Tongue (tissue), 2 donors: ENCODE data around the gene MTMR3. TPM values are rescaled to one million over a fixed set of nuclear protein-coding genes. Genes with fewer than 3 reads are reported as not detected.

Experiments
- DNase-seq: peaks from one replicate; pipeline ENCODE4 v3.0.0-alpha.2; 2015
- total RNA-seq: library from RNA; depleted of rRNA; stranded (reverse); fragments of >200 nt; gene quantifications from one replicate; pipeline ENCODE4 v1.2.3, GENCODE V29; 2014

MTMR3 gene
- total RNA-seq, 1 donor from 2014 or later = 68.2 TPM

DNA sequence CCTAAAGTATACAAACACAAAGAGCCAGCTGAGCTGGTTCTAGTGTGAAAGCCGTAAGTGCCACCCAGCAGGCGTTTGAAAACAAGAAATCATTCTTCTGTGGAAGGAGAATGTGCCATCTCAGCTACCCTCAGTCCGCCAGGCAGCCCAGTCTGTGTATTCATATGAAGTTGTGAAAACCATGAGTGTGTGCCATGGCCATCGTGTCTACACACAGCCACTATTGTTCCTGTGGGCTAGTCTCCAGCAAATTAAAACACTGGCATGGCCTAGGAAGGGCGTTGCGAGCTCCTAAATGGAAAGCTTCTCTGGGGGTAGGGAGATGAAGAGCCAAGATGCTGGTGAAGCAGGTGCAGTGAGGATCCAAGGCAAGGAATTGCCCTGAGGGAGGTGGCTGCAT is 145.8 kb downstream of the MTMR3 start:
- no peak for DNase-seq

DNA sequence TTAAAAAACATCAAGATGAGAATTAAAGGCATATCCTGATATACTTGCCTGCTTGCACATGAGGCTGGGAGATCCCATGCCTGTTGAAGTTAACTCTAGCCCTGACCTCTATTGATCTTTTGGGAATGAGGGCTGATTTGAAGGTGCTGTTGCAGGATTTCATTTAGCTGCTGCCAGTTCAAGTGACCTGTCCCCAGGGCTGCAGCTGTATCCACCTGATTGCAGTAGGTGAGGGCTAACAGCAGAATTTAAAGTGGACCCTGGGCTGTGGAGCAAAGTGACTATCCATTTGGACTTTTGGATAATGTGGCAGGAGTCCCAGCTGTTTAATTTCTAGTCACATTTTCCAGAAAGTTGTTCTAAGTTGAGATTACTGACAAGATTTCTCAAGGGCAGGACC is 146.5 kb downstream of the MTMR3 start:
- no peak for DNase-seq

DNA sequence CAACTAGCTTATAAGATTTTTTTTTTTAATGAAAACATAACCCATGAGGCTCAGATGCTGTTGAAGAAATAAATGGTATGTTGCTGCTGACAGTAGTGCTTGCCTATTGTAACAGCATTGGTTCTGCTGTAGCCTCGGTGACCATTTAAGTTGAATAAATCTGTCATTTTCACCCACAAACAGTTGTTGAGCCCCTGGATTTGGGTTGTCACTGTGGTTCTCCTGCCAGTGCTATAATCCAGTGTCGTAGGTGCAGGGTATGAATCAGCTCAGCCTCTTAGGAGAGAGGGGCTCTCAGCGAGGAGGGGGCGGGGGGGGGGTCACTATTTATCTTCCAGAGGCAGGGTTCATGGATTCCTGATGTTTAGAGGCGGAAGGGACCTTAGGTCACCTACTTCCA is 147.4 kb downstream of the MTMR3 start:
- no peak for DNase-seq

DNA sequence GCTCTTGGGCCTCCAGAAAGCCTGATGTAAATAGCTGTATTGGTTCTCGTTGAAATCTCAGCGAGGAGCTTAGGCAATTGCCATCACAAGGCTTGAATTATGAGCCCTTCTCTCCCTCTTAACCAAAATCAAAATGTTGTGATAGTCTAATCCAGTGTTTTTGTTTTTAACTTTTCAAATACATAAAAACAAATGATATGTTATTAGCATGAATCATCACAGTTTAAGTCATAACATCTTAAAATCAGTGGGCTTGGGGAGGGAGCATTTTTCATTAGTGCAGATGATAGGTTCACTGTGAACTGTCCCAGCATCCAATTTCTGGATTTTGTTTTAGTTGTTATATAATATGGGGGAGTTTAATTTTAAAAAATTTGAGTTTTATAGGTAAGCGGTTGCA is 148.4 kb downstream of the MTMR3 start:
- DNase-seq = no peak

DNA sequence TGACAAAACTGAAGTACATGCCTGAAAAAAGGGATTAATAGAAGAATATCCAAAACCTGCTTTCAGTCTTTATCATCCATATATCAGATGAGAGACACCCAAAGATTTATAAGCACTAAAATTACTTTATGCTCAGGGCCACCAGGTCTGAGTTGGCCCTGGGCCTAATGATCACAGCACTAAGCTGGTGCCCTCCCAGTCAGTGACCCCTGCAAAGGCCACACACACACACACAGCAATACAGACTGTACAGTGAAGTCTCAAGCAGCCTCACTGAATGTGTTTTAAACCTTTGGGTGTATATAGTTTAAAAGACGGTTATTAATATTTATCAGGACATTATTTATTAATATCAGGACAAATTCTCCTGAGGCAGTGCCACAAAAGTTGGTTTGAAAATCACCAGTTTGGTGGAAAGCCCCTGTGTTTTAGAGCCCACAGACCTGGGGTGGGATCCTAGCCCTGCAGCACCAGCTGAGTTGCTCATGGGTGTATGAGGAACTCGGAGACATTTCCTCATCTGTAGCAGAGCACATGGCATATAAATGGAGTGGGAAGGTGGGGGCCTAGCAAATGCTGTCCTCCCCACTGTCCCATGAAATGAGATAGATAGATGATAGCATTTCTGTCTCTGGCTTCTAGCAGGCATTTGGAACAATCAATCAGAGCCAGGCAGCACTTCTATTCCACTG is 148.9 kb downstream of the MTMR3 start:
- no peak for DNase-seq

DNA sequence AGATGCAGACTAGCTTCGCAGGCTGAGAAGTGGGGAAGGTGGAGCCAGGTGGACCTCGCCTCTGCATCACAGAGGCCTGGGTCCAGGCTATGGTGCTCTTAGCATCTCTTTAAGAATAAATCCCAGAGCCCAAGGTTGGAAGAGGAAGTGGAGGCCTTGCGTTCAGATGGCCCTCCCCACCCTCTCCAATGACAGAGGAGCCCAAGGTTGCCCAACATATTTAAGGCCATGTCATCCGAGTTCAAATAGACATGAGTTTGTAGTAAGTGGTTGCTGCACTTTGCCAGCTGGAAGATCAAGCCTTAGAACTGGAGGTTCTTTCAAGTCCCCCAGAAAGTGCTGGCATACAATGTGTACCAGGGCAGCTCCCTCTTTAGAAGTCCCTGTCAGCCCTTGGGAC is 150.2 kb downstream of the MTMR3 start:
- DNase-seq = no peak

DNA sequence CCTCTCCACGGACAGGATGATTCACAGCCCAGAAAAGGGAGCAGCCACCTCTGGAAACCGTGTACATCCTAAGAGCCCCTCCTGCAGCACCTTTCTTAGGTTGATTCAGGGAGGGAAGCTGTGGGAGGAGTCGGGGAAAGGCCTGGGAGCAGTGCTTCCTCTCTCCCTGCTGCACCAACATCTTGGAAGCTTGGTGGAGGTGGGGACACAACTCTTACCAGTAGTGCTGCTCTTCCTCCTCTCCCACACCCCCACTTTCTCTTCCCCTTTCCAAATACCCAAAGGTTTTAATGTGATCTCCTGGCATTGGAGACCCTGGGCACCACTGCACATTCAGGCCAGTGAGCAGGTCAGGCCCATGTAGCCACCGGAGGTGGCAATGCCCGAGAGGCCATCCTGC is 150.9 kb downstream of the MTMR3 start:
- DNase-seq = no peak

DNA sequence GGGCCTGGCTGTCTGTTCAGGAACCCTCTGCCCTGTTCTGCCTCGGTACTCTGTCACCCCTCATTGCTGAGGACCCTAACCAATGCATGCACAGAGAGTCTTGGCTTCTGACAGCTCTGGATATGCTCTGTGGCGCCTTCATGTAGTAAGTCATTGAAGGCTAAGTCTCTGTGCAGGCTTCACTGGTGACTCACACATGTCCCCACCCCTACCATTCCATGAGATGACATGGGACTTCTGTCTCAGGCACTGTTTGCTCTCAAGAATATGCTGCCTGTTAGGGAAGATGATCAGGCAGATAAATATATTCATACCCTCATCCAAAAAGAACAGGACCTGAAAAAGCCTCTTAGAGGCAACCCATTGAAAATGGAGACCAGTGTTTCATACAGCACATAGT is 153.7 kb downstream of the MTMR3 start:
- no peak for DNase-seq

DNA sequence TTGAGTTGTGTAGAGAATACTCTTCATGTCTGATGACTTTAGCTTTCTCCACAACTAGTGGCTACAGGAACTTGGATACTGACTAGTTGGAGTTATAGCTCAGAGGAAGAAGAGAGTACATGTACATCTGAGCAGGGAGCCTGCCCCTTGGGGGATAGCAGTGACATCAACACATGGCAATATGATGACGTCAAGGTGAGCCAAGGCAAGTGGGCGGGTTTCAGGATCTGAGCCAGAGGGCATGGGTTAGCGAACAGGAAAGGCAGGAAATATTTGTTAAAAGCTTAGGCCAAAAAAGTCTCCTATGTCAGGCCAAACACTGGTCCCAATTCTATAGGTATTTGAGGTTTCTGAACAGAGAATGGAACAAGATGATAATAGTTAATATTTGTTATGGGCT is 155.2 kb downstream of the MTMR3 start:
- peak; percentile 24 for DNase-seq

DNA sequence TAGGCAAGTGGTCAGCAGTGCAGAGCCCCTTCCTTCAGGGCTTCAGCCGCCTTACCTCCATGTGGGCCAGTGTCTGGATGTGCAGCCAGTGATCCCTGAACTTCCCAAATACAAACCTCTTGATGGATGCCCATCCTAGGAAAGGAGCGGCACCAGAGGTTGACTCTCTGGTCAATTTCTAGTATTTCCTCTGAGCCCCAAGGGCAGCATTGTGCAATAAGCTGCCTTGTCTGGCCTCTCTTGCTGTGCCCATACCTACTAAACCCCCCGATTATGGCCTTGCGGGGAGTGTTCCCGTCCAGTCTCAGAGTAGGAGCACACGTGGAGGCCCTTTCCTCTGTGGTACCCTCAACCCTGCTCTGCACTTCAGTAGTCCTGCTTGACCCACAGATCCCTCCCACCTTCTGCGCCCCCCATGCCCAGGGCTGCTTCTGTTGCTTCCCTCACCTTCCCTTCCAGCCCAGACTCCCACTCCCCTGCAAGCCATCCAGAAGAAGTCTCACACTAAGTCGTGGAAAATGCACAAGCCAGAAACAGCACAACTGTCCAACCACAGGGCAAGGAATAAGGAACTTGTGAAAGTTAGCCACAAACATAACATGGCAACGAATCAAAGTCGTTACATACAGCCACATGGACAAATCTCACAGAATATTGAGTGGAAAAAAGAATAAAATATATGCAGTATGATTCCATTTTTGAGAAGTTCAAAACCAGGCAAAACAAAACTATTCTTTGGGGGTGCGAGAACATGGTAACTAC is 157.7 kb downstream of the MTMR3 start:
- DNase-seq = no peak

DNA sequence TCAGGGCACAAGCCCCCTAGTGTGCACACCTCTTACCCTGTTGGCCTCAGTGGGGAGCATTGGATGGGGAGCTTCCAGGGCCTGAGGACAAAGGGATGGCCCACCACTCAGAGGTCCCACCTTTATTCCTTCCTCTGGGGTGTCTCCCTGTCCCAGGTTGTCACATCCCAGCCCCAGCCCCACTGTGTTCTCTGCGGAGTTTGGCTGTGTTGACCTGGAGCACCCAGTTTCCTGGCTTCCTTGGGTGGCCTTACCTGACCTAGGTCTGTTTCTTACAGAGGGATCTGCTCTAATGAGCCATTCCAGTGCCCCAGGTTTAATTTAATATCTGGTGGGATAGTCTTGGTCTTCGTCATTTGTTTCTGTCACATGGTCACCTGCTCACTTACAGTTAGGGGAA is 158.5 kb downstream of the MTMR3 start:
- DNase-seq = no peak

DNA sequence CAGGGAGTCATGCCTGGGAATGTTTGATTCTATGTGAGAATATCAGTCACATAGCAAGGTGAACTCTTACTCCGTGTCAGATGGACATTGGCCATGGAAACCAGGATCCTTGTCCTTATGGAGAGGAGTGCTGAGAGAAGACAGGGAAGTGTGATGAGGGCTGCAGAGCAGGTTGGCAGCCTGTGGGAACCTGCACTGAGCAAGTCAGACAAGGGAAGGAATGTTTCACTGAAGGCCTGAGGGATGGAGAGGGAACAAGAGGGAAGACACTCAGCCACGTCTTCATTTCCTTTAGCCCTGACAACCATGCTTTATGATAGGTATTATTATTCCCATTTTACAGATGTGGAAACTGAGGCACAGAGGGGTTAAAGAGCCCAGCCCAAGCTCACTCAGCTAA is 158.9 kb downstream of the MTMR3 start:
- no peak for DNase-seq

DNA sequence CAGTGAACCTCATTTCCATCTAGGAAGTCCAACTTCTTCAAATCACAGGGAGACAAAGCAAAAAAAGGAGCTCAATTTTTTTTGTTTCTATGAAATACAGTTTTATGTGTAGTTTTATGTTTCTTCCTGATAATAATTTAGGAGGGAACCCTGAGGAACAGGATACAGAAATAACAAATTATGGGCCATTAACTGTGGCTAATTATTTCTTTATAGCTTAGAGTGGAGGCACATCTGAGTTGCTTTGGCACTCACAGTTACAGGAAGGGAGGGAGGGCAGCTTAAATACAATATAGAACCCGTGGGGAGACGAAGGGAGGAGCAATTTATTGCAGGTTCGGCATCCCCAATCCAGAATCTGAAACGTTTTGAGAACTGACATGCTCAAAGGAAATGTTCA is 160.2 kb downstream of the MTMR3 start:
- DNase-seq = no peak

DNA sequence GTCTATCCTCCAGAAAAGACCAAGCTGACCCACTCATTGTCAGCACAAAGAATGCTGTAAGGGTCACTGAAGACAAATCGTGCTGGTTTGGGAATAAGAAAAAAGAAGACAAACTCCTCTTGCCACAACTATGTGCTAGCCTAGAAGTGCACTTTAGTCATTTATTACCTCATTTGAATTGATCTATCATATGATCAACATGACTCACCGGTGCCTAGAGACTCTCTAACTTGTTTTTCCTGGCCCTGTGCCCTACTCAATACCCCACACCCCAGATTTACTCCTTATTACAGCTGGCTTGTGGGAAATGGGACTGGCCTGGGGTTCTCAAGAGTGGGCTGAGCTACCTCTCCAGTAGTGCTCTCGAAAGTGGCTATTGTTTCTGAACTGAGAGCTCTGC is 161.4 kb downstream of the MTMR3 start:
- DNase-seq = peak; percentile 32

DNA sequence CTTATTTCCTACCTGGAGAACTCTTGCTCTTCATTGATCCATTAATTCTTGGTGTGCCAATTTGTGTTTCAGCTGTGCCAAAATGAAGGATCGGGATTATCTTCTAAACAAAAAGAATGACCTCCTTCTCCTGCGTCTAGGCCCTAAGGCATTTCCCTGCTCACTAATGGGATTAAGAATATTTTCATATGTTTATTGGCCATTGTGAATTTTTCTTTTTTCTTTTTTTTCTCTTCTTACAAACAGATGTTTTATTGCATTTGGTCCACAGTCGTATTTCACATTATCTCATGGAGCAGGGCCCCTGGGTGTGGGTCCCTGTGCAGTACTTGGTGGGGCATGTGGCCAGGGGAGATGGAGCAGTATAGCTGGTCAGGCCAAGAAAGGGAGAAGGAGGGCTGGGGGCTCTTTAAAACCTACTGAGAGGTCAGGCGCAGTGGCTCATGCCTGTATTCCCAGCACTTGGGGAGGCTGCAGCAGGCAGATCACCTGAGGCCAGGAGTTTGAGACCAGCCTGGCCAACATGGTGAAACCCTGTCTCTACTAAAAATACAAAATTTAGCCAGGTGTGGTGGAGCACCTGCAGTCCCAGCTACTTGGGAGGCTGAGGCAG is 162.0 kb downstream of the MTMR3 start:
- DNase-seq = no peak

DNA sequence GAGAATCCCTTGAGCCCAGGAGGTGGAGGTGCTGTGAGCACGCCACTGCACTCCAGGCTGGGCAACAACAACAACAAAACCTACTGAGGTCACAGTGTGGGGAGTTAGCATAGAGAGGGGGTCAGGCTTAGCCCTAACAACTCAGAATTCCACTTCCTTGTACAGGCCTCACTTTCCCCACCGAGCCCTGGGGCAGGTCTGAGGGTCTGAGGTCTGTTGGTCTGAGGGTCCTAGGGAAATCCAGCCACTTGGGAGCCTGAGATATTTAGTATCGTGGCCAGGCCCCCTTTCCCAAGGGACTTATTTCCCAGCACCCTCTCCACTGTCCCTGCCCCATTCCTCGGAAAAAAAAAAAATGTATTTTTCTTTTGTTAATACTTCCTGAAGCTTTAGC is 162.5 kb downstream of the MTMR3 start:
- no peak for DNase-seq

DNA sequence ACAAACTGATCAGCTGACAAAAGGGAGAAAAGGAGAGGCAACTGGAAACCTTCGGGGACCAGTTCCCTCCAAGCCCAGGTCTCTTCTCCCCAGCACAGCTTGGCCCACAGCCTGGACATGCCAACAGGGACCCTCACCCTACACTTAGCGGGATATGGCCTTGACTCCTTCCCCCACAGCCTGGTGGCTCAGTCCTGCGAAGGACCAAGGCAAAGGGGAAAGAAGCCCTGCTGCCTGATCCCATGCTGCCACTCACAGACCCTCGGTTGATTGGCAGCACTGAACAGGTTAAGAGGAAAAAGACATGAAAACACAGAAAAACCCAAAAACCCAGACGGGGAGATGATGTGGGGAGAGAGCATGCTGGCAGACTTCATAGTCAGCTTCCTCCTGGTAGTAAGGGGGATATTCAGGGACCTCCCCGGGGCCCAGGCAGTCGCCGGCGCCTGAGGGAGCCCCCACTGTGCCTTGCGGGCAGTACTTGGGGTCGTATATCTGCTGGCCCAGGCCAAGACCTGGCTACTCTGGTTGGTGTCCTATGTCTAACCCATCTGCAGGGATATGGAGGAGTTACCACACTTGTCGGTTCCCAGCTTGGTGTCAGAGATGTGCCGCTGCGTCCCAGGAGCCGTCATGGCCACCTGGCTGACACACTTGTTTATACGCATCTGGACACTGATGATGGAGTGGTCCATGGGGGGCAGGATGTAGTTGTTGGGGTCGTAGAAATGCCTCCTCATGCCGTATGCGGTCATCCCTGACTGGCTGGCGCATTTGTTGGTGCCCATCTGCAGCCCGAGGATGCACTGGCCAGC is 163.1 kb downstream of the MTMR3 start:
- DNase-seq = no peak

DNA sequence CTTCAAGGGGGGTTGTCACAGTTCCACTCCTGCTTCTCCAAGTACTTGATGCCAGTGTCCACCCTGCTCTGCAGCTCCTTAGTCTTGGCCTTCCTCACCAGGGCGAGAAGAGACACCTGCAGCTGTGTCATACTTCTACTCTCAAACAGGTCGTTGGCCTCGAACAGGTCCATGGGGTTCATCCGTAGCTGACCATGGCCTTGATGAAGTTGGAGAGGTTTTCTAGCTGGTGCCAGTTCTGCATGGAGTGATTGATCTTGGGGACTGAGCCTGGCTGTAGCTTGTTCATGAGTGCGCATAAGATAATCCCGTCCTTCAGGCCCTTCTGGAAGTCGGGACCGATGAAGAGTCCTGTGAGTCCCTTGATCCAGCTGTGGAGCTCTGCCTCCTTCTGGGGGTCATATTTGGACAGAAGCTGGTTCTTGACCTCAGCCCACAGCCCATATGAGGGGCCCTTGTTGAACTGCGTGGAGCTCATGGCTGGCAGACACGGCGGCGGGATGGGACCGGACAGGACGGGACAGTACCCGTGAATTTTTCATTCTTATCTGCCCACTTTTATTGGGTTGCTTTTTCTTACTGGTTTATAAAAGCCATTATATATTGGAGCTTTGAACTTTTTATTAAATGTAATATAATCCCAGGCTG is 163.9 kb downstream of the MTMR3 start:
- no peak for DNase-seq

DNA sequence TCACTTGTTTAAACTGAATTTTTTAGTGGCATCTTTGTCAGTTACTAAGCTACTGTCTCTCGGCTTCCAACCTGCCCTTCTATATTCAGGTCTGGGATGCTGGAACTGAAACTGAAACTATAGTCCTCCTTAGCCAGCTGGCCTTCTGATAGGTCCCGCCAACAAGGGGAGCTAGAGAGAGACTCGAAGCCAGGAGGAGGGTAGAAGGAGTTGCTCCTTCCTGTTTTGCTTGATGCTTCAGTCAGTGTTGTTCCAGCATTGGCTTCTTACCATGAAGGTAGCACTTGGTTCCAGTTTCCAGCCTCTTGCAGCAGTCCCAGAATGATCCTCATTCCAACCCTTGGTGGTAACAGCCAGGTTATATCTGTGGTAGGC is 164.4 kb downstream of the MTMR3 start:
- DNase-seq = no peak

DNA sequence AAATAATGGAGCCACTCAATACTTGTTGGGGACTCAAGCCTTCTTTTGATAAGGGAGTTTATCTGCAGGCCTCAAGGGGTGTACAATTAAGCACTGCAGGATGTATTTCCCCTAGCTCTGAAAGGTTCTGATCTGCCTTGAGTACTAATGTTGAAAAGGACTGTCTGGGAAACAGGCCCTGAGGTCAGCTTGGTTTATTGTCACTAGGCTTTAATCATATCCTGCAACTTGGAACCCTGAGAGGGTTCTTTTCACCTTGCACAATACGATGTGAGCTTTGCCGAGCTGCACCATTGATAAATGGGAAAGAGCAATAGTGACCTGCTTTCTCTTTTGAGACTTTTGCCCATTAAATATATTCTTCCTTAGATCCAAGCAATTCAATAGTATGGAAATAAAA is 165.7 kb downstream of the MTMR3 start:
- DNase-seq = no peak

DNA sequence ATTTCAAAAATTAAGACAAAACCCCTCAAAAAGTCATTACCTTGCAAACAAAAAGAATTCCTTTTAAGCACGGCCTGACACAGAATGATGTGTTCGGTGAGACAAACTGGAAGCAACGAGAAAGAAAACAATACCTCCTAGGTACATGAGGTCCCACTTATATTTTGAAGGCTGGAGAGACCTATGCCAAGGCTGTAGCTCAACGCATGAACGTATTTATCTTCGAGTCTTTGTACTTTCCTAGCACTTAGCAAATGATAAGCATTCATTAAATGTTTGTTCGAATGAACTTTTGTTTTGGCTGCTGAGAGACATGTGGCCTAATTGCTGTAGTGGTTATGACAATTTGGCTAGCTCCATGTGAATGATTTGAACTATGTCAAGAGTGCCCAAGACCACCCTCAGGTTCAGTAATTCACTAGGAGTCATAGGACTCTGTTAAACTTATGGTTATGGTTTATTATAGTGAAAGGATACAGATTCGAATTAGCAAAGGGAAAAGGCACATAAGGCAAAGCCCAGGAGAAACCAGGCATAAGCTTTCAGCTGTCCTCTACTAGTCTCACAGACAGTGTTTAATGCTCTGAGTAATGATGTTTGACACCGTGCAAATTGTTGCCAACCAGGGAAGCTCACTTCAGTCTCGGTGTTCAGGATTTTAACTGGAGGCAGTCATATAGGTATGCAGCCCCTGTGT is 171.2 kb downstream of the MTMR3 start:
- no peak for DNase-seq

DNA sequence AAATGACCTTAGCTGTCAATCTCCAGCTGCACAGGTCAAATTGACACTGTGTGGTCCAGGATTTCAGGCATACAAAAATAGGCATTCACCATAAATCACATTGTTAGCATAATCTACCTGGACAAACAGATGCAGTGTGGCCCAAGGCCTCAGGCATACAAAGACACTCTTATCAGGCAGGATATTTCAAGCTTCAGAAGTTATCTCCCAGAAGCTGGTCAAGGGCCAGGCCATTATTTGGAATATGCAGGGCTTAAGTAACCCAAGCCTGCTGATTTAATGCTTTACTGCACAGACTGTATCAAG is 171.7 kb downstream of the MTMR3 start:
- no peak for DNase-seq
